ENCODE measurements around the gene SLC2A4RG.

DNA sequence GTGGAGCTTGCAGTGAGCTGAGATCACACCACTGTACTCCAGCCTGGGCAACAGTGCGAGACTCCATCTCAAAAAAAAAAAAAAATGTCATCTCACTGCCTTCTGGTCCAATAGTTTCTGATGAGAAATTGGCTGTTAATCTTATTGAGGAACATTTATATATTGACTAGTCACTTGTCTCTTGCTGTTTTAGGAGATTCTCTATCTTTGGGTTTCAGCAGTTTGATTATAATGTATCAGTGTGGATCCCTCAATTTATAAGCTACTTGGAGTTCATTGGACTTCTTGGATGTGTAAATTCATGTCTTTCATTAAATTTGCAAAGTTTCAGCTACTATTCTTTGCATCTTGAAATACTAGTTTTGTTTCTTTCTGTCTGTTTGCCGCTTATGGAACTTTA is 20.6 kb upstream of the SLC2A4RG start:
- TF ChIP-seq EZH2phosphoT487 (IDR thresholded peaks at IDR 0.05; ENCODE audit: borderline replicate concordance, low read depth) (no peak), RAD21 (IDR thresholded peaks at IDR 0.05; ENCODE audit: low read length) (no peak), FOXJ3 (CRISPR knock-in tag; IDR thresholded peaks at IDR 0.05) (no peak), MAX (IDR thresholded peaks at IDR 0.05; ENCODE audit: low read depth) (no peak), MXI1 (IDR thresholded peaks at IDR 0.05; ENCODE audit: low read depth, low read length) (no peak), JUND (IDR thresholded peaks at IDR 0.05) (no peak), TEAD4 (IDR thresholded peaks at IDR 0.05; ENCODE audit: borderline replicate concordance, insufficient read depth) (no peak), SMC3 (IDR thresholded peaks at IDR 0.05; ENCODE audit: low read depth, low read length) (no peak)
- TF ChIP-seq, protein P1, sequence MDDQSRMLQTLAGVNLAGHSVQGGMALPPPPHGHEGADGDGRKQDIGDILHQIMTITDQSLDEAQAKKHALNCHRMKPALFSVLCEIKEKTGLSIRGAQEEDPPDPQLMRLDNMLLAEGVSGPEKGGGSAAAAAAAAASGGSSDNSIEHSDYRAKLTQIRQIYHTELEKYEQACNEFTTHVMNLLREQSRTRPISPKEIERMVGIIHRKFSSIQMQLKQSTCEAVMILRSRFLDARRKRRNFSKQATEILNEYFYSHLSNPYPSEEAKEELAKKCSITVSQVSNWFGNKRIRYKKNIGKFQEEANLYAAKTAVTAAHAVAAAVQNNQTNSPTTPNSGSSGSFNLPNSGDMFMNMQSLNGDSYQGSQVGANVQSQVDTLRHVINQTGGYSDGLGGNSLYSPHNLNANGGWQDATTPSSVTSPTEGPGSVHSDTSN (IDR thresholded peaks at IDR 0.05), result no peak
- TF ChIP-seq, protein P2, sequence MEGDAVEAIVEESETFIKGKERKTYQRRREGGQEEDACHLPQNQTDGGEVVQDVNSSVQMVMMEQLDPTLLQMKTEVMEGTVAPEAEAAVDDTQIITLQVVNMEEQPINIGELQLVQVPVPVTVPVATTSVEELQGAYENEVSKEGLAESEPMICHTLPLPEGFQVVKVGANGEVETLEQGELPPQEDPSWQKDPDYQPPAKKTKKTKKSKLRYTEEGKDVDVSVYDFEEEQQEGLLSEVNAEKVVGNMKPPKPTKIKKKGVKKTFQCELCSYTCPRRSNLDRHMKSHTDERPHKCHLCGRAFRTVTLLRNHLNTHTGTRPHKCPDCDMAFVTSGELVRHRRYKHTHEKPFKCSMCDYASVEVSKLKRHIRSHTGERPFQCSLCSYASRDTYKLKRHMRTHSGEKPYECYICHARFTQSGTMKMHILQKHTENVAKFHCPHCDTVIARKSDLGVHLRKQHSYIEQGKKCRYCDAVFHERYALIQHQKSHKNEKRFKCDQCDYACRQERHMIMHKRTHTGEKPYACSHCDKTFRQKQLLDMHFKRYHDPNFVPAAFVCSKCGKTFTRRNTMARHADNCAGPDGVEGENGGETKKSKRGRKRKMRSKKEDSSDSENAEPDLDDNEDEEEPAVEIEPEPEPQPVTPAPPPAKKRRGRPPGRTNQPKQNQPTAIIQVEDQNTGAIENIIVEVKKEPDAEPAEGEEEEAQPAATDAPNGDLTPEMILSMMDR (IDR thresholded peaks at IDR 0.05), result no peak

Data from SK-N-SH (cell line).